Mononuclear cell (primary cell): ENCODE results near the gene ALPI. TPM values are rescaled to one million over a fixed set of nuclear protein-coding genes. Genes with fewer than 3 reads are reported as not detected.
"Not testable (repeated sequence)": the region's sequence is repeated elsewhere in the genome, so short reads cannot be mapped to it uniquely, and the experiment has no call there.

Source experiments
- H3K27me3 ChIP-seq: 2 replicates; pipeline ENCODE4 v1.6.0; 2011; ENCODE audit warnings: low read length, control low read depth; ENCODE audit not compliant: insufficient read depth
- H3K4me1 ChIP-seq: 2 replicates; pipeline ENCODE4 v1.5.1; 2011; ENCODE audit warnings: mild to moderate bottlenecking, low read length, control low read depth; ENCODE audit not compliant: insufficient read depth
- H3K4me3 ChIP-seq: 2 replicates; pipeline ENCODE4 v1.5.1; 2011; ENCODE audit warnings: mild to moderate bottlenecking, low read length, moderate library complexity
- H3K9me3 ChIP-seq: 2 replicates; pipeline ENCODE4 v1.5.1; 2011; ENCODE audit warnings: low read depth, mild to moderate bottlenecking, control low read depth, low read length
- total RNA-seq: library from RNA; depleted of rRNA; stranded (reverse); fragments of >200 nt; gene quantifications from one replicate; pipeline ENCODE4 v1.2.3, GENCODE V29; 2012

Gene ALPI
- total RNA-seq, 1 donor, result not detected

GRCh38 chr2:232434563-232435374 is 21.2 kb upstream of the ALPI start:
- Histone ChIP-seq H3K27me3 (no peaks in the 10 kb centered on the region), H3K4me3 (no peak overlapping the region), H3K9me3 (no peaks in the 10 kb centered on the region), H3K4me1 (no peaks in the 10 kb centered on the region)

DNA sequence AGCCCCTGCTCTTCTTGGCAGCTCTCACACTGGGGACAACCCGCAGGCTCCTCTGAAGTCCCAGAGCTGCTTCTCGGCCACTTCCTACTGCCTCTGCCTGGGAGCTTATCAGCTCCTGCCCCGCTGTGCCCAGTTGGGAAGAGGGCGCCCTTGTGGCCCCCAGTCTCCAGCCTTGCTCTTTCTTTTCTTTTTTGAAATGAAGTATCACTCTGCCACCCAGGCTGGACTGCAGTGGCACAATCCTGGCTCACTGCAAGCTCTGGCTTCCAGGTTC is 20.6 kb upstream of the ALPI start:
- Histone ChIP-seq H3K9me3 (no peaks in the 10 kb centered on the region), H3K27me3 (no peaks in the 10 kb centered on the region), H3K4me3 (no peak overlapping the region), H3K4me1 (no peaks in the 10 kb centered on the region)

DNA sequence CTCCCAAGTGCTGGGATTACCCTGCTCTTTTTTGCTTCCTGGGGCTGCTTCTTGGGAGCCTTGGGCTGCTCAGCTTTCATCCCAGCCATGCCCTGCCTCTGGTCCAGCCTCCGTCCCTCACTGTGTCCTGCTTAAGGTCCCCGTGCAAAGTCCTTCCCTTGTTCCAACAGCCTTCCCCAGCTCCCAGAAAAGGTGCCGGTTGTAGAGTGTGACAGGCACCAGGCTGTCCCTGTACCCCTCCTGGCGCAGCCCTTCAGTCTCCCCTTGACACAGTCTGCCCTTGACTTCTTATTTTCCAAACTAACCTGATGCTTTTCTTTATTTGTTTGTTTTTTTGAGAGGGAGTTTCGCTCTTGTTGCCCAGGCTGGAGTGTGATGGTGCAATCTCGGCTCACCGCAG is 20.1 kb upstream of the ALPI start:
- Histone ChIP-seq H3K4me1 (no peaks in the 10 kb centered on the region), H3K27me3 (no peaks in the 10 kb centered on the region), H3K9me3 (no peaks in the 10 kb centered on the region), H3K4me3 (no peak overlapping the region)

DNA sequence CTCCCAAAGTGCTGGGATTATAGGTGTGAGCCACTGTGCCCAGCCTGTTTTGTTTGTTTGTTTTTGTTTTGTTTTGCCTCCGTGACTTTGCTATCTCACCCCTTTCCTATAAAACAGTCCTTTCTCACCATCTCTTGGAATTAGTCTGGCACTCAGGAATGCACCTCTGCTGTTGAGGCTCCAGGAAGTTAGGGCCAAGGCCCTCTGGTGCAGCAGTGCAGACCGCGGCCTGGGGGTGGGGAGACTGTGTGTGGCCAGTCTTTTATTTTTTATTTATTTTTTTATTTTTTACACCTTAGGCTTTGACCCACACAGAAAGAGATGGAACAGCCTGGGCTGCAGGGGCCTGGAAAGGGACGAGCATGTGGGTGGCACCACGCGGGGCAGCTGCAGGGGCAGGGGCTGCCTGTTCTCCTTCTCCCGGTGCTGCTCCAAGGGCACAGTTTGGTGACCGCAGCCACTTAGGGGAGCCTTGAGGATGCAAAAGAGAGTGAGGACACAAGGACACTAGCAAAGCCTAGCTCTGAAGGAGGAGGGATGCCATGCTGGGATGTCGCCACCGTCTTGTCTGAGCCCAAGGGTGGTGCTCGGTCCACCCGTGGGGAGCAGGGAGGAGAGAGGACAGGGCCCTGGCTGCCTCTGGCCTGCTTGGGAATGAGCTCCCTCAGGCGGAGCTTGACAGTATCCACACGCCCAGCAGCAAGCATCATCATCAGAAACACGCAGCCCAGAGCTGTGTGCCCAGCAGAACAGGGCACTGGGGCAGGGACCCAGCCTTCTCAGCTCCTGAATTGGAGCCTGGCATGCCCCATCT is 19.4 kb upstream of the ALPI start:
- H3K27me3 ChIP-seq, result no peaks in the 10 kb centered on the region
- H3K9me3 ChIP-seq, result no peaks in the 10 kb centered on the region
- no peaks in the 10 kb centered on the region for H3K4me1 ChIP-seq
- H3K4me3 ChIP-seq, result no peak overlapping the region

GRCh38 chr2:232437195-232437571 is 18.8 kb upstream of the ALPI start:
- no peaks in the 10 kb centered on the region for H3K27me3 ChIP-seq
- H3K4me3 ChIP-seq, result no peak overlapping the region
- H3K9me3 ChIP-seq, result no peaks in the 10 kb centered on the region
- no peaks in the 10 kb centered on the region for H3K4me1 ChIP-seq

DNA sequence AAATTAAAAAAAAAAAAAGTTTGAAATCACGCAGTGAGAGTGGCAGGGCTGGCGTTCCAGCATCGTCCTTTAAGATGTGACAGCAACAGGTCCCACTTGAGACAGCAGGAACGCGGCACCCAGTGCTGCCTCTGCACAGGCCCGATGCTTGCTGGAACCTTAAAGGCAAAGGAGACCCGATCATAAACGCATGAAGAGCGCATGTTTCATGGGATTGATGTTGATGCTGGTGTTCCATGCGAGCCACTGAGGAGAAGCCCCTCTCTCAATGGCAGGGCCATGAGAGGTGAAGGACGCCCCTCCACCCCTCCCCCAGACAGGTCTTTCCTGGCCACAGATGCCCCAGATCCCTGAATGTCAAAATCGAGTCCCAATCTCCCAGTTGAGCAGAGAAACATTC is 17.9 kb upstream of the ALPI start:
- Histone ChIP-seq H3K4me1 (no peaks in the 10 kb centered on the region), H3K9me3 (no peaks in the 10 kb centered on the region), H3K4me3 (no peak overlapping the region), H3K27me3 (no peaks in the 10 kb centered on the region)

- H3K4me1 ChIP-seq, result no peaks in the 10 kb centered on the region
- H3K4me3 ChIP-seq, result no peak overlapping the region
- no peaks in the 10 kb centered on the region for H3K9me3 ChIP-seq
- H3K27me3 ChIP-seq, result no peaks in the 10 kb centered on the region
Observed at GRCh38 chr2:232438951-232439757, 16.8 kb upstream of the ALPI start.

DNA sequence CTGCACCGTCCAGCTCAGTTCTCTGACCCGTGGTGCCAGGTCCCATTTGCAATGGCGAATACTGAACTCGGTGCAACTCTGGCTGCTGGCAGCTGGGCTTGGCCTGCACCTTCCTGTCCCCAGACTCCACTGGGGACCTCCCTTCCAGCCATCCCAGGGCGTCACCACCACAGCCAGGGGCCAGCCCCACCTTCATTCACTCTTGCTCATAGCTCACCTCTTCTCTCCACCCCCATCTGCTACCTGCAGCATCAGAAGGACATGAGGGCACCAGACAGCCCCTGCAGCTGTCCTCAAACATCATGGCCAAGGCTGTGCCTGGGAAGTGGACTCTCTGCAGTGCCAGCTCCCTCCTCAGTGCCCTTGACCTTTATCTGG is 16.2 kb upstream of the ALPI start:
- Histone ChIP-seq H3K27me3 (no peaks in the 10 kb centered on the region), H3K4me1 (no peaks in the 10 kb centered on the region), H3K4me3 (no peak overlapping the region), H3K9me3 (no peaks in the 10 kb centered on the region)

- not testable (repeated sequence) for H3K4me3 ChIP-seq, H3K4me1 ChIP-seq, H3K27me3 ChIP-seq
Observed at GRCh38 chr2:232440220-232441018, 15.5 kb upstream of the ALPI start.

GRCh38 chr2:232441147-232441651 is 14.8 kb upstream of the ALPI start:
- no peaks in the 10 kb centered on the region for H3K27me3 ChIP-seq
- no peaks in the 10 kb centered on the region for H3K9me3 ChIP-seq
- H3K4me1 ChIP-seq, result no peaks in the 10 kb centered on the region
- H3K4me3 ChIP-seq, result no peak overlapping the region

More at GRCh38 chr2:232440220-232441018, 15.5 kb upstream of the ALPI start:
- not testable (repeated sequence) for H3K9me3 ChIP-seq

DNA sequence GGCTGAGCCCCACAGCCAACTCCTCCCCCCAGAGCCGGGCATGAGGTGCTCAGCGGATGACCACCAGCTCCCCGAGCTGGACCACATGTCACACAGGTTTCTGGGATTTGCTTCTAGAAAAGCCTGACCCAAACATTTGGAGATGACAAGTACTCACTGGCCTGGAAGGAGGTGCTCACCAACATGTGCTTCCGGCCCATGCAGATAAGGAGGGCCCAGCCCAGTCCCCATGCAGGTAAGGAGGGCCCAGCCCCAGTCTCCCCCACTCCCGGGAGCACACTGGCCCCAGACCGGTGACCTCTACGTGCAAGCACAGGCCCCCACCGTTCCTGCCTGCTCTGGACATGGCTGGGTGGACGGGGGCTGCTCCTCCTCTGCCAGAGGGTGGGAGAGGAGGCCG is 14.0 kb upstream of the ALPI start:
- not testable (repeated sequence) for H3K4me1 ChIP-seq, H3K27me3 ChIP-seq, H3K9me3 ChIP-seq, H3K4me3 ChIP-seq

GRCh38 chr2:232442431-232442830 is 13.5 kb upstream of the ALPI start:
- H3K4me3 ChIP-seq, H3K27me3 ChIP-seq, H3K4me1 ChIP-seq, H3K9me3 ChIP-seq: not testable (repeated sequence)

DNA sequence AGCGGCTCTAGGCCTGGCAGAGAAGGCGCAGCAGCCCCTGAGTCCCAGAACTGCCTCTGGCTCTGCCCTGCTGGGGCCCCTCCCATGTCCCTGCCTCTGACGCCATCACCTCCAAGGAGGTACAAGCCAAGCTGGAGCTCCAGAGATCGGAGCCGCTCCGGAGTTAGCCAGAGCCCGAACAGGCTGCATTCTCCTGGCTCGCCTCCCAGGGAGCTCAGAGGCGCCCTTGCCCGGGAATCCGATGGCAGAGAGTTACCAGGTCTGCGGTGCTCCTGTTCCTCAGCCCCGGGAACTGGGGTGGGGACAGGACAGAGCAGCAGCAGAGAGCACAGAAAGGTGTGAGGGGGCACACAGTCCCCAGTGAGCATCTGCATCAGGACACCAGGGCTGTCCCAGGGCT is 12.9 kb upstream of the ALPI start:
- not testable (repeated sequence) for H3K4me3 ChIP-seq, H3K27me3 ChIP-seq, H3K9me3 ChIP-seq, H3K4me1 ChIP-seq

GRCh38 chr2:232443669-232444408 is 12.1 kb upstream of the ALPI start:
- H3K4me3 ChIP-seq, H3K27me3 ChIP-seq, H3K9me3 ChIP-seq, H3K4me1 ChIP-seq: not testable (repeated sequence)
